Activated CD8-positive, alpha-beta memory T cell treated with anti-CD3 and anti-CD28 coated beads, Interleukin-2, amount 50 U/mL, for 1 hour (primary cell): Measurements from ENCODE around the gene POU6F2.

Source experiments
- DNase-seq: peaks from one replicate; pipeline ENCODE4 v3.0.0-alpha.2; 2020; ENCODE audit errors: extremely low read depth

The POU6F2 gene

GRCh38 chr7:39507866-39508551 is 530.3 kb downstream of the POU6F2 start:
- DNase-seq: no peak

- no peak for DNase-seq
Observed at GRCh38 chr7:39509436-39509835, 531.7 kb downstream of the POU6F2 start.

- no peak for DNase-seq
Observed at GRCh38 chr7:39509912-39510311, 532.2 kb downstream of the POU6F2 start.

- no peak for DNase-seq
Observed at GRCh38 chr7:39510864-39511354, 533.2 kb downstream of the POU6F2 start.

- DNase-seq: no peak
Observed at GRCh38 chr7:39515534-39516228, 538.0 kb downstream of the POU6F2 start.

- no peak for DNase-seq
Observed at GRCh38 chr7:39516498-39516897, 538.8 kb downstream of the POU6F2 start.

- DNase-seq: no peak
Observed at GRCh38 chr7:39517240-39517639, 539.5 kb downstream of the POU6F2 start.
